Pons (tissue), 1 donor: ENCODE results near the gene PAFAH2.
"Not testable (repeated sequence)": the region's sequence is repeated elsewhere in the genome, so short reads cannot be mapped to it uniquely, and the experiment has no call there.

Experiments used
- DNase-seq: peaks from one replicate; pipeline ENCODE4 v3.0.0-alpha.2; 2016; ENCODE audit warnings: low spot score

PAFAH2 gene

DNA sequence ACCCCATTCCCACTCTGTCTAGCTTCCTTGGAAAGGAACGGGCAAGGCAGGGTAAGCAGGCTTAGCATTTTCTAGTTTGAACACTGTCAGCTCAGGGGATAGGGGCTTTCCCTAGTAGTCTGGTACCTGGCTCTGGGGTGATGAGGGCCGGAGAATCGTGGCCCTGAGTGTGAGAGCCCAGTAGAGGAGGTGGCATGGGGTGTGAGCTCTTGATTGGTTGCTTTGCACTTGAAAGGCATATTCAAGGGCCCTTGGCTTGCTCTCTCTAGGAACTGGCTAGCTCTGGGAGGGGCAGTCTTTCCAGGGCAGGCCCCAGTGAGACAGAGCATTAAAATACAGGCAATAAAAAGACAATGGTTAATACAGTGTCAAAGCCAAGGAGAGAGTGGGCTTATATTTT, 13.0 kb upstream of the PAFAH2 start:
- no peak for DNase-seq

DNA sequence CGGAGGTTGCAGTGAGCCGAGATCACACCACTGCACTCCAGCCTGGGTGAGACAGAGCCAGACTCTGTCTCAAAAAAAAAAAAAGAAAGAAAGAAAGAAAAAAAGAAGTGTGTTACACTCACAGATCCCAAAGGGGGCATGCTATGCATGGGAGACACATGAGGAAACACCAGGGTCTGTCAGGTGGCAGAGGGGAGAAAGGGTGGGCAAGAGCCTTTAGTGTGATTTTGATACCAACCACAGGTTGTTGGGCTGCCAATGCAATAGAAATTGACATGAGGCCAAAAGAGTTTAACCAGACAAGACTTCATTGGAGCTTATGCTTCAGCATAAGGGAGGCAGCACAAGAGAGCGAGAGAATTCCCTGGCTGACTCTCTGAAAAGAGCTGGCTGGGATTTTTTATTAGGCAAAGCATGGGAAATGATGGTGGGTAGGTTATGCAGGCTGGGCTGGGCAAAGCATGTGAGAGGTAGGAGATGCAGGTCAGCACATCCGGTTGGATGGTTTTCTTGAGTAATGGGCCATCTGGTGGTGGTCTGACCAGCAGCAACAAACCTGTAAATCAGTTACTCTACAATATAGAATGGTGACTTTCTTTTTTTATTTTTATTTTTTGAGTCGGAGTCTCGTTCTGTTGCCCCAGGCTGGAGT, 12.1 kb upstream of the PAFAH2 start:
- no peak for DNase-seq

DNA sequence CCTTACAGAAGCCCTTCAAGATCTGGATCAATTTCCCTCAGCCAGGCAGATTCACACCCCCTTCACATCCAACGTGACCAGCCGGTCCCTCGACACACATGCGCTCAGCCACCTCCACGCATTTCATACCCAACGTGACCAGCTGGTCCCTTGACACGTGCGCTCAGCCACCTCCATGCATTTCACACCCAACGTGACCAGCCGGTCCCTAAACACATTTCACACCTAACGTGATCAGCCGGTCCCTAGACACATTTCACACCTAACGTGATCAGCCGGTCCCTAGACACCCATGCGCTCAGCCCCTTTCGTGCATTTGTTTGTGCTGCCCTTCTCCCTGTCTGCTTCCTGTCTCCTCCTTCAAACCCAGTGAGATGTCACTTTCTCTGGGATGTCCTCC, 8.8 kb upstream of the PAFAH2 start:
- no peak for DNase-seq

DNA sequence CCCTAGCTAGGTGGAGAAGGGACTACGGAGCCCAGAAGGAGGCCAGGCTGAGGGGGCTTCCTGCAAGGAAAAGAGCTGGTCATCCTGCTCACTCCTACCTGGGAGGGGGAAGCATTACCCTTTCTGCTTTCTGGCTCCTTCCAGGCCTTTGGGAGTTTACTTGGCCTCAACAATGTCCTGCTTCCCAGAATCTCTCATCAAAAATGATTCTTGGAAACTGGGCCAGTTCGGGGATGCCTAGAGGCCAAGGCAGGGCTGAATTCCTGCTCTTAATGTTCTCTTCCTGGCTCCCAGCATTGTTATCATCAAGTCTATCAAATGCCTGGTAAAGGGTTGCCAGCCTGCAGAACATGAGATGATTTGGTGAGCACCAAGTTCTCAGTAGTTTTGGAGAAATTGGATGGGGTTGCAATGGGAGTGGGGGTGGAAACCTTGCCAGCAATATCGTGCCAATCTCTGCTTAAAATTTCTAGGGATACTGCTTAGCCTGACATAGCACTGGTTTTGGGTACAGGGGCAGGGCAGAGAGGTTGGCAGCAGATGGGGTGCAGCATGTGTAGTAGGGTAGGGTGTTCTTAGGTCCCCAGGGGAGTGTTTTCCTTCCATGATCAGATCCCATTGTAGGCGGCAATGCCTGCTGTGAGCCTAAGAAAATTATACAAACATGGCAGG, 7.7 kb upstream of the PAFAH2 start:
- no peak for DNase-seq

DNA sequence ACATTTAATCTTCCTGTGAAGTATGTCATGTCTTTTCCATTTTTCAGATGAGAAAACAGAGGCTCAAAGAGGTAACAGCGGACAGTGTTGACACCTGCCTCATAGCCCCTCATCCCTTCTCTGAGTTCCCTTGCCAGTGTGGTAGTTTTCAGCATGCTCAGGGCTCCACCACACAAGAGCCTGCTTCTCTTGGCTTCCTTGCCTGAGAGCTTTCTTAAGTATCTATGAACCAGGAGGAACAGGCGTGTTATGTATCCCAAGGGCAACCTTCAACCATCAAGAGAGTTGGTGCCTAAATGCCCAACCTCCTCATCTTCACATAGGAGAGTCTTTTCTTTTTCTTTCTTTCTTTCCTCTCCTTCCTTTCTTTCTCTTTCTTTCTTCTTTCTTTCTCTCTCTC, 5.9 kb upstream of the PAFAH2 start:
- no peak for DNase-seq

DNA sequence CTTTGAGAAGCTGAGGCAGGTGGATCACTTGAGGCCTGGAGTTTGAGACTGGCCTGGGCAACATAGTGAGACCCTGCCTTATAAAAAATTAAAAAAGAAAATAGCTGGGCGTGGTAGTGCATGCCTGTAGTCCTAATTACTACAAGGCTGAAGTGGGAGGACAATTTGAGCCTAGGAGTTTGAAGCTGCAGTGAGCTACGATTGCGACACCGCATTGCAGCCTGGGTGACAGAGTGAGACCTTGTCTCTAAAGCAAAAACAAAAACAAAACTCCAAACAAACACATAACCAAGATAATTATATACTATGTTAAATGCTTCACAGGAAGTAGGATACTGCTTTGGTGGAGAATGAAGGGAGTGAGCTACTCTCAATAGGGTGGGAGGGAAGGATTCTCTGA, 5.4 kb upstream of the PAFAH2 start:
- no peak for DNase-seq

DNA sequence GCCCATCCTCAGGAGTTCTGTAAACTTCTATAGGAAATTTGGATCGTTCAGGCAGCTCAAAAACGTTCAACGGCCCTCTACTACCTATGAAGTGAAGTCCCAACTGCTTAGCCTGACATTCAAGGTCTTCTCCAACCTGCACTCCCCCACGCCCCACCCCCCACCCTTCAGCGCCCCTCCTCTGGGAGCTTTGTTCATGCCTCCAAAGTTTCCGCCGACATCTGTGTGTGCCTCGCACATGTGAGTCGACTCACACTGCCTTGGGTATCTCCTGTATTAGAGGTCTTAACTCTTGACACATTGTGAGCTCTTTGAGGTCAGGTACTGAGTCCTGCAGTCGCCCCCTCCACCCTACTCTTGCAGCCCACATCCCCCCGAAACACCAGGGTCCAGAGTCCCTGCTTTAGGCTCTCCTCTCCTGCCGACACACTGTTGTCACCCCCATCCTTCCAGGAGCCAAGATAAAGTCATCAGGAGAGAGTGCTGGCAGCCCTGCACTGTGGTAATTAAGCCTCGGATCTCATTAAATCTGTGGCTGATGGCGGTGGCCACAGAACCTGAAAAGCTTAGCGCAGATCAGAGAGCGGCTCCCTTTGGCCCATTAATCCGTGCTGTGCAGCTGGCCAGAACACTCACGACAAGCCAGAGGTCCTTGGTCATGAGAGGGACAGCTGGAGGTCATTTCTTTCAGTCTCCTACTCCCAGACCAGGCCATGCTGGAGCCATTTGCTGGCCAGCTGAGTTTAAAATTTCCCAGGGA, 1.4 kb upstream of the PAFAH2 start:
- no peak for DNase-seq

DNA sequence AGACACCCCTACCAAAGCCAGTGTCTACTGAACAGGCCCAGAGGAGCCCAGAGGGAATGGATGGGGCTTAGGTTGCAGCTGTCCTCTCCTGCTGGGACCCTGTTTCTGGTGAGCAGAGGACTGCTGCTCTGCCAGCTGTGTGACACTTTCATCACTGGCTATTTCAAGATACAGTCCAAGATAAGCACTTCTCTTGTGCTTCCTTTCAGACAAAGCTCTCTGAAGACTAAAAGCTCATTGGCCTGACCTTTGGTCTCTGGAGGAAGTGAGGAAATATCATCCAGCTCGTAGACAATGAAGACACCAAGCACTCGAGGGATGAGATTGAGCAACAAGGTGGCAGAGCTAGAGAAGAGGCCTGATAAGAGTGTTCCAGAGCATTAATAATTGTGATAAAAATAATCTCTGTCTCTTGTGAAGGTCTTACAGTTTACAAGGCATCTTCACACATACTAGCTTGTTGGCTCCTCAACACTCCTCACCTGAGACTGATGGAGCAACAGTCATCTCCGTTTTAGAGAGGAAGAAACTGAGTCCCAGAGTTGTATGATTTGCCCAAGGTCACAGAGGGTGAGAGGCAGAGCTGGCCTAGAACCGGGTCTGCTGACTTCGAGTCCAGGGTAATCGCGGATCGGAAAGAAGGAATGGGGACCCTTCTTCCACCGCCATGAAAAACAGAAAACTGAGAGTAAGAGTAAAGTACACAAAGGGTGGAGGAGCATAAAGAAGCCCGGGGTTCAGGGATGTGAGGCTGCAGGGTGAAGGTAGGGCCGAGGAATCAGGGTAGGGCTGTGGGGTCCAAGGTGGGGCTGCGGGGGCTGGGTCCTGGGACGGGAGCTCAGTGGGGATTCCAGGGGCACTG, 666 bp downstream of the PAFAH2 start:
- peak; percentile 76 for DNase-seq

DNA sequence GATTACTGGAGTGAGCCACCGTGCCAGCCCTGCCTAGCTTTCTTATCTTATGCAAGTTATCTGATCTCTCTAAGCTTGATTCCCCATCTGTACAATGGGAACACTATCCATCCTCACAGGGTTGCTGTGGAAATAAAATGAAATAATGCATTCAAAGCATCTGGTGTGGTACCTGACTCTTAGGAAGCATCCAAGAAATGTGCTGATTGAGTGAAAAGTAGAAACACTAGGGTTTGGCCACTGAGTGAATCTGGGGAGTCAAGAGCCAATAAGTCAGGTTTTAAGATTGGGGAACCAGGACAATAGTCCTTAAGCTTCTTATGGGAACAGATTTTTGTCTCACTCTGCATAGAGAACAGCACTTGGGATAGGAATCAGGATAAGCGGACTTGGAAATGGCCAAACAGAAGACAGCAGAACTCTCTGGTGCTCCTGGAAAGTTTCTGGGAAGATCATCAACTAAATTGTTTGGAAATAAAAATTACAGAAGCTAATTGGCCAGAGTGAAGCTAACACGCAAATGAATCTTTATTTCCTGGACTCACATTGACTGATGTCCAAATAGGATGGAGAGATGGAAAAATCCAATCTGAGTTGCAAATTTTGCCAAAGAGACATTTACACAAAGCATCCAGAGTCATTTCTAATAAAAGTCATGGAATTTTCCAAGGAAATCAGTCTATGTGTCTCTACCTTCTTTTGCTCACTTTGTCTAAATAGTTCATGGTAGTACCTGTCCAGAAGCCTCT, 3.3 kb downstream of the PAFAH2 start:
- DNase-seq, result no peak

DNA sequence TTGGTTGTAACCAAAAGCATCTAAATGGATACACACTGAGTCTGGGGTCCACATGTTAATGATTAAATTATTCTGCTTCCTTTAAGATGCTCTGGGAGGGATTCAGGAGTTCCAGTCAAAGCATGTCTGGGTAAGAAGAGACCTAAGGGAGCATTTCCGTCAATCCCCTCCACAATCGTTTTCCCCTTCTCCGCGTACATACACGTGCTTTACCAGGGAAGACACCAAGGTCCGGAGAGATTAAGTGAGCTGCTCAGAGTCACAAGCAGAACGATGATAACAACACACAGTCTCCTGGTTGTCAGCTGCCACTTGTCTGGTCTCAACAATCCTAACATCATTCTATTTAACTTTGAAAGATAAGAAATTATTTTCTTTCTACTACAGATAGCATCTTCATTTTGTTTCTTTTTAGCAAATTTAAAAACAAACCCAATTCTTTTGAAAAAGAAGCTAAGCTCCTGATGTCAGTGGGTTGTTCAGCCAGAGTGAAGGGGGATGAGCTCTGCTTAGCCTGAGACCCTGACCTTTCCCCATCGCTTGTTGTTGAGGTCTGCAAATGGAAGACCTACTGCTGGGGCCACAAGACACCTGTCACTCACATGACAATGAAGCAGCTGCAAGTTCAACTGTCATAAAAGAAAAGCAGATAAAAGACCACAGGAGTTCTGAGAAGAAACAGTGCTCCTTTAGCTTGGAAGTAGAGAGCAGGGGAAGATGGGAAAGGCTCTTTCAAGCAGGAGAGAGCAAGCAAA, 4.5 kb downstream of the PAFAH2 start:
- no peak for DNase-seq

DNA sequence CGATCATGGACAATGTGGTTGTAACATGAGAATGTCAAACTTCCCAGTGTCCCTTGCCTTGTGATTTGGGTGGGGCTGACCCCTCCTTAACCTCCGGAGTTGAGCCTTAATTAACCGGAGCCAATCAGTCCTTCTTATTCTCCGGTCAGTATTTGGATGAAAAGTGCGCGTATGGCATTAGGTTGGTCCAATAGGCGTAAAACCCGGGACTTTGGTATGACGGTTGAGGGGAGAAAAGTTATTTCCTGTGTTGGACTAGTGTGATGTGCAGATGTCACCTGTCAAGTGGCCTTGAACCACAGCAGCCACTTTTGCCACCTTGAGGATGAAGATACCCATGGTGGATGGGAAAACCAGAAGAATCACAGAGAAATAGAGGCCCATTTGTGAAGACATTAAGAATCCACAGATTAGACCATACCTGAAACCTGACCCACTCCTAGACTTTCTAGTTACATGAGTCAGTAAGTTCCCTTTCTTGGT, 5.1 kb downstream of the PAFAH2 start:
- no peak for DNase-seq

DNA sequence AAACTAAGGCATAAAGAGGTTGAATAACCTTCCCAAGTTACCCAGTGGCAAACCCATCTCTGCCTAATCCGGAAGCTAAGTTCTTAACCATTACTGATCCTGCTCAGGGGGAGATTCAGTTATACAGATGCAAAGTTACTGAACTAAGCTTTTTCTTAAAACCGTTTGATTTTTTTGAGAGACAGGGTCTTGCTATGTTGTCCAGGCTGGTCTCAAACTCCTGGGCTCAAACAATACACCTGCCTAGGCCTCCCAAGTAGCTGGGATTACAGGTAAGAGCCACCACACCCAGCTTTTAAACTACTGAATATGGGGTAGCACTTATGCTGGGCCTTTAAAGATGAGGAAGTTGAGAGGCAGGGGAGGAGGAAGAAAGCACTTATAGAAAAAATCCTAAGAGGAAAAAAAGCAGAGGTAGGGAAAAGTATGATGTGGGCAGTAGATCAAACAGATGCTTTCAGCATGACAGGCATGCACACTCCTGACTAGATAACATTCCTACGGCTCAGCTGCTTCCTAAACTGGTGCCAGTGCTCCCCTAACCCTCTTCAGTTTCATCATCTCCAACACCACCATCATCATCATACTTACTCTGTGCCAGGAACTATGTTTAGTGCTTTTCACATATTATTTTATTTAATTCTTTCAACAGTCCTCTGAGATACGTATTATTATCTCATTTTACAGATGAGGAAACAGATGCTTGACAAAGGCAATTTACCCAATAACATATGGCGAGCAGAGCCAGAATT, 5.8 kb downstream of the PAFAH2 start:
- no peak for DNase-seq

DNA sequence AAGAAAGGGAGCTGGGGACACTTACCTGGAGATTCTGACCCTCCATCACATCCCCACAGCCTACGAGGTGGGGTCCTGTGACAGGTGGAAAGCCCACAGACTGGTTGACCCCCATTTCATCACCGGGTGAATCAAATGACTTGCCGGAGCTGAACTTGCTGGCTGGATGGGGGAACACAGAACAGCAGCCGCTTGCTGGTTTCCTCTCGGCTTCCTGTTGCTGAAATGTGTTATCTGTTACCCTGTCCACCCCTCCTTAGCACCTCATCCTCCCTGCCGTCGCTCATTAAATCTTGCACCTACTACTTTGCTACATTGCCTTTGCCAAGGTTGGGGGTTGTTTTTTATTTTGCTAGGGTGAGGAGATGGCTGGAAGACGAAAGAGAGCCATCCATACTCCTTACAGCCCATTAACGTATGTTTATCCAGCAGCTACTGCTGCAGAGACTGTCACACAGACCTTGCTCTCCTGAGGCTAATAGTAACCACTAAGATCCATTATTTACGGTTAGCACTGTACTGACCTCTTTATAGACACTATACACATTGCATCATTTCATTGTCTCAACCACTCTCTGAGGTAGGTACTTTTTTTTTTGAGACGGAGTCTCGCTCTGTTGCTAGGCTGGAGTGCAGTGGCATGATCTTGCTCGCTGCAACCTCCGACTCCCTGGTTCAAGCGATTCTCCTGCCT, 7.0 kb downstream of the PAFAH2 start:
- no peak for DNase-seq

DNA sequence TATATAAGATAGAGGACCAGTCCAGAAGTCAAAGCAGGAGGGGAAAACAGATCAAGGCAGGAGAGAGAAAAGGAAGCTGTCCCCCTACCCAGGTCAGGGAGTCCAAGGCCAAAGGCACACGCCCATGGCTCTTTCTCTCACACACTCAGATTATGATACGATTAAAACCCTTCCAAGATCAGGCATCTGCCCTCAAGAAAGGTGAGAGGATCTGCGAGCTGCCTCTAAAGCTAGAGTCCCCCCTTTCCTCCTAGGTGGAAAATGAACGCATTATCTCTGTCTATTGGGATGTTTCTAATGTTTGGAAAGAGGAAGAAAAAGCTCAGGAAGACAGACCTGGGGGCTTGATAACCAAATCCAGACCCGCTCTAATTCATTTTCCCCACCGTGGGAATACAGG, 7.6 kb downstream of the PAFAH2 start:
- no peak for DNase-seq

DNA sequence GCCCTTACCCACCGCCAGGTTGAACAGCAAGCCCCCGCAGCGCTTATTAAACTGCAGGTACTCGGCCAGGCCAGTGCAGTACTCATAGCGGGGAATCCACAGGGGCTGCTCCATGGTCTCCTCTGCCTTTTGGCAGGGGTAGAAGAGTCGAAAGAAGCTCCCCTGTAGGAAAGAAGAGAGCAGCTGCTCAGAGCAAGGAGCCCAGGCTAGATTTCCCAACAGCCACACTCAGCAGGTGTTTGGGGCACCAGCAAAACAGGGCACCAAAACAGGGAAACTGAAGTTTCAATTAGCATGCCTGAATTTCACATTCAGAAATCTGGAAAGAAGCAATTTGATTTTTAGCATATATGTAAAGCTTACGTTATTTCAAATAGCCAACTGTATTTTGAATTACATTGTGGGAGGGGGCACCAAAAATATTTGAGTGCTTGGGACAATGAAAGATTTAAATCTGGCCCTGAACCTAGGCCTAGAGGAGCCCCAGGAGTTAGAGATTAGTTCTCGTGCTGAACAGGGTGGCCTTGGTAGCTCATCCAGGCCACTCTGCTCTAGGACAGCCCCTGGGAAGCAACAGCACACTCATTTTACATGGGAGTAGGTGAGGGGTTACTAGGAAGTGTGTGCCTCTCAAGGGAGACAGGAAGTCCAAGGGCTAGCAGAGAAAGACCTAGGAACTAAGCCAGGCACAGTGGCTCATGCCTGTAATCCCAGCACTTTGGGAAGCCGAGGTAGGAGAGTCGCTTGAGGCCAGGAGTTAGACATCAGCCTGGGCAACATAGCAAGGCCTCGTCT, 8.2 kb downstream of the PAFAH2 start:
- DNase-seq, result no peak

DNA sequence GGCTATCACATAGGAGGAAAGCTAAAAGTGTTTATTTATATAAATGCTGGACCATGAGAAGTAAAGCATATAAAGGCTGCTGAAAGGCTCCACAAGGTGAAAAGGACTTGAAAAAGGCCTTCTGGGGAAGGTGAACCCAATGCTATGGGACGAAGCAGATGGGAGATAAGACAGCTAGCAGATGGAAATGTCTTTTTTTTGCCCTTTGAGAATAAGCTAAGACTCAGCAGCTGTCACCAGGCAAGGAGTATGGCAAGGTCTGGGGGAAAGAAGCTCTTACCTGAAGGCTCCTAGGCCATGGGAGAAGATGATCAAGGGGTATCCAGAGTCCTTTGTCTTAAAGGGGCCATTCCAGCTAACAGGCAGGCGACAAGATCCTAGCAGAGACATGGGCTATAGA, 9.9 kb downstream of the PAFAH2 start:
- no peak for DNase-seq

DNA sequence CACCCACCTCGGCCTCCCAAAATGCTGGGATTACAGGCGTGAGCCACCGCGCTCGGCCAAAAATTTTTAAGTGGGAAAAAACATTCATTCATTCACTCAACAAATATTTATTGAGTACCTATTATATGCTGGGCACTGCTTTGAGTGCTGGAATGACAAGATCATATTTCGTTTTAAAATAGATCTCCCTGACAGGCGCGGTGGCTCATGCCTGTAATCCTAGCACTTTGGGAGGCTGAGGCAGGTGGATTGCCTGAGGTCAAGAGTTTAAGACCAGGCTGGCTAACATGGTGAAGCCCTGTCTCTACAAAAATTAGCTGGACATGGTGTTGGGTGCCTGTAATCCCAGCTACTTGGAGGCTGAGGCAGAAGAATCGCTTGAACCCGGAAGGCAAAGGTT, 11.1 kb downstream of the PAFAH2 start:
- DNase-seq, result not testable (repeated sequence)

DNA sequence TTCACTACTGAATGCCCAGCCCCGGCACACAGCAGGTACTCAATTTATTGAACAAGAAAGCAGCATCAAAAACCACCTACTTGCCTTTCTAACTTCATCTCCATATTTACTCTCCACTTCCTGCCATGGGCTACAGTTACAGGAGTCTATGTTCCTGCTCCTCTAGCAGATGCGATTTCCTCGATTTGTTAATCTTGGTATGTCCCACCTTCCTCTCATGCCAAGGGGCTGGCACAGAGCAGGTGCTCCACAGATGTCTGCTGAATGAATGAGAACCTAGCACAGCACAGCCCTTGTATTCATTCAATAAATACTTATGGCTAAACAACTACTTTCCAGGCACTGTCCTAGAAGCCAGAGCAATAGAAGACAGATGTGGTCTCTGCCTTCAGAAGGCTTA, 12.2 kb downstream of the PAFAH2 start:
- no peak for DNase-seq

DNA sequence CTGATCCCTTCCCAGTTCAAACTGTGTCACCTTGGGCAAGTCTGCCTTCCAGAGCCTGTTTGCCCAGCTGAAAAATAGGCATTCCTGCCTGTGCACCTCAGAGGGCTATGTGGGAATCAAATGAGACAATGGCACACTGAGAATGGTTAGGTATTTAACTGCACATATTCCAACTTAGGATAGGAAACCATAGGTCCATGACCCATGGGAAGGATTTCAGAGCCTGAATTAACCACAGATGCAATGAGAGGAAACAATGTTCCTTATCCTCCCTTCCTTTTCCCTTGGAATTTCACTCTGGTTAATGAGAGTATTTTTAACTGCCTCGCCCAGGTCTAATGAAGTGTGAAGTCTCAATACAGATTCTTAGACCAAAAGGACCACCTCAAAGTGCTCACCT, 12.7 kb downstream of the PAFAH2 start:
- DNase-seq, result no peak
